HG03457 (cell line): ENCODE measurements around the gene SRRT.

Experiments
- ATAC-seq: cut with Tn5 transposase; IDR thresholded peaks from one replicate; pipeline ENCODE4 v1.9.1; 2021; ENCODE audit warnings: moderate number of reproducible peaks; ENCODE audit not compliant: unreplicated experiment

SRRT gene

DNA sequence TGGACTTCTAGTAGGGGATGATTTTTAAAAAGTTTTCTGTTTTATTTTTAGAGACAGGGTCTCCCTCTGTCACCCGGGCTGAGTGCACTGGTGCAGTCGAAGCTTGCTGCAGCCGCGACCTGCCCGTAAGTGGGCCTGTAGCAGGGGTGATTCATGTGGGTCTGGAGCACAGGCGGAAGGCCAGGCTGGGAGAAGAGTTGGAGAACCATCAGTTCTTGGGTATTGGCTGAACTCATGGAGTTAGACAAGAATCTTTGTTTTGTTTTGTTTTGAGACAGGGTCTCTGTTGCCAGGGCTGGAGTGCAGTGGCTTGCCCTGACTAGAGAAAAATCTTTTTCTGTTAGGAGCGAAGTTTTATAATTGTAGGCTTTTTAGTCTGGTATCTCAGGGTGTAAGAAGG is 5.7 kb downstream of the SRRT start:
- no peak for ATAC-seq

DNA sequence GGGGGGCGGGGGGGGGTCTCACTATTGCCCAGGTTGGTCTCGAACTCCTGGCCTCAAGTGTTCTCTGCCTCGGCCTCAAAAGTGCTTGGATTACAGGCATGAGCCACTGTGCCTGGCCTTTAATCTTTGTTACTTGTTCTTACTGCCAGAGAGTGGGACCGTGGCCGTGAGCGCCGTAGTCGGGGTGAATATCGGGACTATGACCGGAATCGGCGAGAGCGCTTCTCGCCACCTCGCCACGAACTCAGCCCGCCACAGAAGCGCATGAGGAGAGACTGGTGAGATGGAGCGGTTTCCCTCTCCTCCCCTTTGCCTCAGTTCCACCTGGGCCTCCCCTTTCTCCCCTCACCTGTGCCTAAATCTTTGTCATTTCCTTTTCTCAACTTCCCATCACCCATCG is 6.2 kb downstream of the SRRT start:
- ATAC-seq: no peak

DNA sequence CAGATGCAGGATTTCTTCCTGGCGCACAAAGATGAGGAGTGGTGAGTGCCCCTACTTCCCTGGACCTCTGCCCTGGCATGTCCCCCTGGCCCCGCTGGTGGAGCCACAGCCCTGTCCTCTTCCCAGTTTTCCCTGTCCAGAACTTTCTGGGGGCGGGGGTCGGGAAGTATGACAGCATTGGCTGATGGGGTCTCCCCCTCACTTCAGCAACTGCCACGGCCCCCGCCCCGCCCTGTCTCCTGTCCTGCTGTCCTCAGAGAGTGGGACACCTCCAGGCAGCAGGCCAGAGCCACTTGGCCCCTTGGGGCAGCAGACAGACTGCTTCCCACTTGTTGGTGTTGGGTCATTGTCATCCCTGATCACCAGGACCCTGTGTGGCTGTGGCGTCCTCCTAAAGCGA is 7.3 kb downstream of the SRRT start:
- no peak for ATAC-seq

DNA sequence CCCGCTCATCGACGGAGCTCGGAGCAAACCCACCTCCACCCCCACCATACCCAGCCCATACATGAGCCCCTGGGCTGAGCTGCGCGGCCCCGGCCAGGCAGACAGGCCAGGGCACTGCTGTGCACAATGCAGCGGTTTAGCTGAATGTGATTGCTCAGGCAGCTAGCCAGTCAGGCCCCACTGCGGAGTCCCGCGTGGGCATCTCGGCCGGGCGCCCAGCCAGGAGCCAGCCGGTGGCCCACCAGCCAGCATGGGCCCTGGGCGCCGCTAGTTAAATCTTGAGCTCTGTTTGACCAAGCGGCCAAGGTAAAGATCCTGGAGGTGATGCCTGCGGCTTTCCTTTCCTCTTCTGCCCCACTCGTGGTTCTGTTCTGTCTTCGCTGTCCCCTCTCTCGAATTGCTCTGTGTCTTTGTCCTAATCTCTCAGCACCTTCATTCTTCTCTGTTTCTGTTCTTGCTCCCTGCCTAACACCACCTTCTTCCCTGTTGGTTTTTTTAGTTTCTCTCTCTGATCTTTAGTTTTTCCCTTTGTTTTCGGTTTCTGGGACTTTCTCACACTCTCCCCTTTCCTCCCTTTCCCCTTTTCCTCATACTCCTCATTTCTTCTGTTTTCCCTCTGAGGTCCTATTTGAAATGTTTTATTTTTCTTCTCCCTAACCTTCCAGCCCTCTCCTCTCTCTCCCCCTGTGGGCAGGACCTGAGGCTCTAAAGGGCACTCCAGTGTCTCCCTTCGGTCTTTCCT is 8.1 kb downstream of the SRRT start:
- no peak for ATAC-seq

DNA sequence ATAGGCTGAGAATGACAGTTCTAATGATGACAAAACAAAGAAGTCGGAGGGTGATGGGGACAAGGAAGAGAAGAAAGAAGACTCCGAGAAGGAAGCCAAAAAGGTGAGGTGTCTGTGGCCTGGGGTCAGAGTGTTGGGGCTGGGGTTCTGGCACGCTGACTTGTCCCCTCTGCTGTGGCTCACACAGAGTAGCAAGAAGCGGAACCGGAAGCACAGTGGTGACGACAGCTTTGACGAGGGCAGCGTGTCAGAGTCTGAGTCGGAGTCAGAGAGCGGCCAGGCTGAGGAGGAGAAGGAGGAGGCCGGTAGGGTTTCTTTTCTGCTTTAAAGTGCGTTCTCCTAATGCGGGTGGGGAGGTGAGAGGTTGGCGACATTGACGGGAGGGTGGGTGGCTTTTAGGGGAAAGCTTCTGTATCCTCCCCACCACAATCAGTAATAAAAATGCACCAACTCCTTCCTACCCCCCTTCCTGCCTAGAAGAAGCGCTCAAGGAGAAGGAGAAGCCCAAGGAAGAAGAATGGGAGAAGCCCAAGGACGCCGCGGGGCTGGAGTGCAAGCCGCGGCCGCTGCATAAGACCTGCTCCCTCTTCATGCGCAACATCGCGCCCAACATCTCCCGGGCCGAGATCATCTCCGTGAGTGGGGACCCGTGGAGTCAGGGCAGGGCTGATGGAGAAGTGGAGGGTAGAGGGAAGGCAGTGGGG is 10.0 kb downstream of the SRRT start:
- ATAC-seq: no peak

DNA sequence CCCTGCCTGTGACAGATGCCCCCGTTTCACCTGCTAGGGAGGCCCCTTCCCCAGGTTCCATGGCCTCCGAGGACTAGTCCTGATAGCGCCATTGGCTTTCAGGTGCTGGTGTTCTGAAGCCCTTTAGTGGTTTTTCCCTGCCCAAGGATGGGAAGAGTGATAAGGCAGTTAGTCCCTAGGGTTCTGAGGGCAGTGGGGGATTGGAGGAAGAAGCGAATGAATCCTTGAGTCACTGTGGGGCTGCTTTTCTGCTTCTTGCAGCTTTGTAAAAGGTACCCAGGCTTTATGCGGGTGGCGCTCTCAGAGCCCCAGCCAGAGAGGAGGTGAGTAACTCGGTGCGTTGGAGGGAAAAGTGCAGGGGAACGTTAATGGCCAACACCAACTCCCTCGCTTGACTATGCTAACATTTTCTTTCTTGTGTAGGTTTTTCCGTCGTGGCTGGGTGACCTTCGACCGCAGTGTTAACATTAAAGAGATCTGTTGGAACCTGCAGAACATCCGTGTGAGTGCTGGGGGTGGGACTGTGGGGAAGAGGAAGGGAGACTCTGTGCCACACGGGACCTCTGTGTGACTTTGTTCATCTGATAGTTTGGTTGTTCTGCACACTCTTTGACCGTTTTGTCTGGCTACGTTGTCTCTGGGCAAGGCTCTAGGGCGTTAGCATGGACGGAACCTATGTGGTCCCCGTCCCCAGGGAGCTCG is 10.7 kb downstream of the SRRT start:
- no peak for ATAC-seq

DNA sequence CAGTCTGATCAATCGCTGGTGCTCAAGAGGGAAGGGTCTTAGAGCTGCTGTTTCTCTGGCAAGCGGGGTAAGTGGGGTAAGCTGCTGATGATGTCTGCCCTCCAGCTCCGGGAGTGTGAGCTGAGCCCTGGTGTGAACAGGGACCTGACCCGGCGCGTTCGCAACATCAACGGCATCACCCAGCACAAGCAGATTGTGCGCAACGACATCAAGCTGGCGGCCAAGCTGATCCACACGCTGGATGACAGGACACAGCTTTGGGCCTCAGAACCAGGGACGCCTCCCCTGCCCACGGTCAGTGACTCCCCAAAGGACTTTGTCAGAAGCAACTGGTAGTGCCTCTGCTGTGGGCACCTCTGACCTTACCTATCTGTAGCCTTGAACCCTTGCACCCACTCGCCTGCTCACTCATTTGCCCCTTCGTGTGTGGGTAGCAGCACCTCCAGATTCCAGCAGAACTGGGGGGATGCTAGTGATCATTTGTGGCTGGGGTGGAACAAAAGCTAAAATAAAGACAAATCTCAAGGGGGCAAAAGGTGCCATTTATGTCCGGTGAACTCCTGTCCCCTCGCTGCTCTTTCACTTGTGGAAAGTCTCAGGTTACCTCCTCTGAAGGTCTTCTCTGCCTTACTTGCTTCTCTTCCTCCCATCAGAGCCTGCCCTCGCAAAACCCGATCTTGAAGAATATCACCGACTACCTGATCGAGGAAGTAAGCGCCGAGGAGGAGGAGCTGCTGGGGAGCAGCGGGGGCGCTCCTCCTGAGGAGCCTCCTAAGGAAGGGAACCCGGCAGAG is 11.4 kb downstream of the SRRT start:
- ATAC-seq: no peak

DNA sequence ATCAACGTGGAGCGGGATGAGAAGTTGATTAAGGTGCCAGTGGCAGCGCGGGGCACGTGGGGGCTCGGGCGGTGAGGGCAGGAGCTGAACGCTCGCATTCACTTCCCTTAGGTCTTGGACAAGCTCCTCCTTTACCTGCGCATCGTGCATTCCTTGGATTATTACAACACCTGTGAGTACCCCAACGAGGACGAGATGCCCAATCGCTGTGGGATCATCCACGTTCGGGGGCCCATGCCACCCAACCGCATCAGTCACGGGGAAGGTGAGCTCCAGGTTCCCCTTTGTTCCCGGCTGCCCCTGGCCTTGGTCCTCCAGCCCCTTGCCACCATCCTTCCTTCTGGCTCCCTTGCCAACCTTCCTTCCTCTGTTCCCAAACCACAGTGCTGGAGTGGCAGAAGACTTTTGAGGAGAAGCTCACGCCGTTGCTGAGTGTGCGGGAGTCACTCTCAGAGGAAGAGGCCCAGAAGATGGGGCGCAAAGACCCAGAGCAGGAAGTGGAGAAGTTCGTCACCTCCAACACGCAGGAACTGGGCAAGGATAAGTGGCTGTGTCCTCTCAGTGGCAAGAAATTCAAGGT is 12.1 kb downstream of the SRRT start:
- no peak for ATAC-seq

DNA sequence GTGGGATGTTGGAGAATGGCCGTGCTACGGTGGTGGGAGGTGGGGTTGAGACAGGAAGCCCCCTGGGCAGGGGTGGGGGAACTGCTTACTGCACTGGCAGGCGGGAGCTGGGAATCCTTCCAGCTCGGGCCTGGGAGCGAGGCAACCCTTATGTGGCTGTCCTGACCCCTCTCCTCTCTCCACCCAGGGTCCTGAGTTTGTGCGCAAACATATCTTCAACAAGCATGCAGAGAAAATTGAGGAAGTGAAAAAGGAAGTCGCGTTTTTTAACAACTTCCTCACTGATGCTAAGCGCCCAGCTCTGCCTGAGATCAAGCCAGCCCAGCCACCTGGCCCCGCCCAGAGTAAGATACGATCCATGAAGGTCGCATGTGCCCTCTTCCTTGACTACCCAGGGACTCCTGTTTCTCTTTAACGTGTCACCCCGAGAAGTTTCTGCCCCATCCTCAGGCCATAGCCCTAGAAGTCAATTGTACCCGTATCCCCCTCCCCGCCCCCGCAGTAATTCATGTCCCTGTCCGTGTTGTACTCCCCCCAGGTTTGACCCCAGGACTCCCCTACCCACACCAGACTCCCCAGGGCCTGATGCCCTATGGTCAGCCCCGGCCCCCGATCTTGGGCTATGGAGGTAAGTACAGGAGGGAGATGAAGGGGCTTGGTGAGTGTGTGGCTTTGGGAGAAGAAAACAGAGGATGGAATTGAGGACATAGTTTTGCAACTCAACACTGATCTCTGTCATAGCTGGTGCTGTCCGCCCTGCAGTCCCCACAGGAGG is 12.8 kb downstream of the SRRT start:
- ATAC-seq: no peak

DNA sequence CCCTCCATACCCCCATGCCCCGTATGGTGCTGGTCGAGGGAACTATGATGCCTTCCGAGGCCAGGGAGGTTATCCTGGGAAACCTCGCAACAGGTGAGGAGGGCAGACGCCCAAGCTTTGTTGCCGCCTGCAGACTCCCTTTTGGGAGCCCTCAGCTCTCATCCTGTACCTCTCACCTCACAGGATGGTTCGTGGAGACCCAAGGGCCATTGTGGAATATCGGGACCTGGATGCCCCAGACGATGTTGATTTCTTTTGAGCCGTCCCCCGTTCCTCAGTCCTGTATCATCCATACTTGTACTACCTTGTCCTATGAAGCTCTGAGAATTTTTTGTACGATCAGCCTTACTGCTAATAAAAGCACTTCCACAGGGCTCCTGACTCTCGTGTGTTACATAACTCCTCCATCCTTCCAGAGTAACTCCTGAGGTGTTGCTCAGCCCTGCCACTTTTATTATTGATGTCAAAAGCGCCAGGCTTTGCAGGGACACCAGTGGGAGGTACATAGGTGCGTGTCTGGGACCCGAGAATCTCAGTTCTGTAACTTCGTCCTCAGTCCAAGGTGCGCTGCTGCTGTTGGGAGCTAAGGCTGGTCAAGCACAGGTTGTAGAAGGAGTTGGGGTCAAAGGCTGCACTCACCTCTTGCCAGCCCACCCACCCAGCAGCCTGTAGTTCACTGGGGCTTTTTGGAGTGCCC is 13.5 kb downstream of the SRRT start:
- no peak for ATAC-seq

DNA sequence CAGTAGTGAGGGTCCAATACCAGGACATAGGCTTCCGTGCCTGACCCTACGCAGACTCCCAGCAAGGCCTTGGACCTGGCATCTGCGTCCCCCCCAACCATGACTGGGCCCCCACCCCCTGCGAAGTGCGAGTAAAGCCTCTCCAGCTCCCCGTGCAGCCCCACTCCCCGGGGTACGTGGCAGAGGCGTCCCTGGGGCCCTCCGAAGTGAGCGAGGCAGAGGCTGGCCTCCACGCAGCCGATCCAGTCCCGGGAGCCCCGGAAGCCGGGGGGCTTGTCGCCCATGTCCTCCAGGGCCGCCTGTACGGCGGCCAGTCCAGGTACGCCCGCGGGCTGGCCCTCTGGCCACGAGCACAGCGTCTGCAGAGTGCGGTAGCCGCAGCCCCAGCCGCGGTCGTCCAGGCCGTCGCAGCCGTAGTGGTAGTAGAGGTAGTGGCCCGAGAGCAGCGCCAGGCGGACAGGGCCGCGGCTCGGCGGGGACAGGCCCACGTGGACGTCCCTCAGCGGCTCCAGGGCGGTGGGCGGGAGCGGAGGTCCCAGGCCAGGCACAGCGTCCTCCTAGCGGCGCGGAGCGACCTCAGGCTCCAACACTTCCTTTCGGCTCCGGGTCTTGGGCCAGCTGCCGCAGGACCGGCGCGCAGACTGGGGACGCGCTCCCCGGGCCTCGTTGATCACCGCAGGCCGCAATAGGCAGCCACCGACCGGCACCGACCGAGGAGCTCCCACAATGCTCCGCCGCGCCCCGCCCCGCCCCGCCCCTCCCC is 14.3 kb downstream of the SRRT start, which contains the start of gene UFSP1:
Gene UFSP1, minus strand, starts transcription at position 728 of the 763 bp plus-strand sequence. Its CDS starts 444 bp downstream, at position 284.
- peak; percentile 5 for ATAC-seq

DNA sequence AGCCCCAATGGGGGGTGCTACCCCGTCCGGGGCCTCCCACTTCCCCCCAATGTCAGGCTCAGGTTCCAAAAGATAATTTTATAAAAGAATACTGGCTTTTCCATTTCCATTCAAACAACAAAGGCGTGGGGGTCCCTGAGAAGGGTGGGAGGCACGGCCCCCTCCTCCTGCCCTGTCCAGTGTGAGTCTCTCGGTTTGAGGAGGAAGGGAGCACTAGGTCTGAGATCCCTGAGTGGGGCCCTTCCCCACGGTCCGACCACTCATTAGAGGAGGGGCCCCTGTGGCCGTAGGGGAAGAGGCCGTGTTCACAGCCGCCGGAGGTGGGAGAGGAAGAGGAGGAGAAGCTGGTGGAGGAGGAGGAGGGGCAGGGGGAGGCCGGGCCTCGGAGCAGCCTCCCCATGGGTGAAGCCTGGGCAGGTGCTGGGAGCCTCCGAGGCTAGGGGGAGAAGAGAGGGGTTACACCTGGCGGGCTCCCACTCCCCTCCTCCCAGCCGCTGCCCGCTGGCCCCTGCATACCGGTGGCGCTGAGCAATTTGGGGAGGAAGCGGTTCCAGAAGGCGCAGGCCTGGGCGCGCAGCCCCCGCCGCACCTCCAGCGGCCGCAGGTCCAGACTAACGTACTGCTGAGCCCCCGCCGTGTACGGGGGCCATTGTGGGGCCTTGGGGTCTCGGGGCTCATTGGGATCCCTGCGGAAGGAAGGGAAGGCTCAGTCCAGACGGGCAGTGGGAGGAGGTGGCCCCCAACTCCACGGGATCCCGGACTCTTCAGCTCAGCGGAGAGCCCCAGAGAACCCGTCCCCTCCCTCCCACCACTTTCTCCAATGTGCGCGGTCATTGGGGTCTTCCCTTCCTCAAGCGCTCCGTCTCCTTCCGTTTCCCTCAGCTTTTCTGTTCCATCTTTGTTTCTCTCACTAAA is 16.0 kb downstream of the SRRT start:
- ATAC-seq: no peak

DNA sequence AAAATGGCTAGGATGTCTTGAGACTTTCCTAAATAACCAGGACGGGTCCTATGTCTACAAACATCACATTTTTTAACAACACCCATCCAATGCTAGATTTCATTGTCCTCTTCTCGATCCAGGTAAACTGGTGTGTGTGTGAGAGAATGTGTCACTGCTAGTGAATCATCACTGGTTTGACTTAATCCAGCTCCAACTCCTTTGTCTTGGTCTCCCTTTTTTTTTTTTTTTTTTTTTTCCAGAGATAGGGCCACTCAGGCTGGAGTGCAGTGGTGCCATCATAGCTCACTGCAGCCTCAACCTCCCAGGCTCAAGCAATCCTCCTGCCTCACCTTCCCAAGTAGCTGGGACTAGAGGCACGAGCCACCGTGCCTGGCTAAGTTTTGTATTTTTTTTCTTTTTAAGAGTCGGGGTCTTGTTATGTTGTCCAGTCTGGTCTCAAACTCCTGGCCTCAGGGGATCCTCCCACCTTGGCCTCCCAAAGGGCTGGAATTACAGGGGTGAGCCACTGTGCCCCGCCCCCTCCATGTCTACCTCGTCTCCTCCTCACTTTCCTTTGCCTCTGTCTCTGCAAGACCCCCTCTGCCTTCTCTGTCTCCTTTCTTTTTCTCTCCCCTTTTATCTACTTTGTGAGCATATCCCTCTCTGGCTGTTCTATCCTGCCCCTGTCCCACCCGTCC is 16.8 kb downstream of the SRRT start:
- ATAC-seq: no peak

DNA sequence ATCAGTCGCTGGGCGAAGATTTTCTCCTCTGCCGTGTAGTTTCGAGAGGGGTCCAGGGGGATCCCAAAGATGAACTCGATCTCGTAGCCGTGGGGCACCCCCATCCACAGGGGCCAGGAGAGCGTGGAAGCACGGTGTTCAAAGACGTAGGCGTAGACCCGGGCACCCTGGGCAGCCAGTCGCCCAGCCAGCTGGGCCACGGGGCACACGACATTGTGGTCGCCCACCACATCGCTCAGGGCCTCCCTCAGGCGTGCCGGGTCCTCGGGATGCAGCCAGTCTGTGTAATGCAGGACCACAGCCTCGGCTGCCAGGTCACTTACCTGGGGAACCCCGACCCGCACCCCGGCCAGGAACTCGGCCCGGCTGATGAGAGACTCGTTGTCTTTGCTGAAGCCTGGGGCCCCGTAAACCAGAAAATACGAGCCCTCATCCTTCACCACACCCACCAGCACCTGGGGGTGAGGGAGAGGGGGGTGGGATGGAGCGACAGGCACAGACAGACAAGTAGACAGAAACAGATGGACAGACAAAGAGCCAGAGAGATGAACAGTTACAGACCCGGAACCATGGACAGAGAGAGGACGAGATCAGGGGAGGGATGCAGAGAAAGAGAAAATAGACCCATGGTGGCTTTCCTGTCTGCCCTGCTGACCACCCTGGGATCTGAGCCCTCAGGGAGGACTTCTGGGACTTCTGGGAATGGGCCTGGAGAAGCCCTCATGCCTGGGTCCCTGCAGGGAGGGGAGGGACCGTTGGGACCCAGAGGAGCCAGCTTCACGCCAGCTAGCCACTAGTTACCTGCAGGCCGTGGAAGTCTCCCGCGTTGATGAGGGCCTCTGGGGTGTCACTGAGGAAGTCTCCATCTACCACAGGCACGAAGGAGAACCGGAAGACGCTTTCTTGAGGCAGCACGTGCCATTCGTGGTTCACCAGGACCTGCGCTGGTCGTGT is 17.7 kb downstream of the SRRT start:
- ATAC-seq: no peak

DNA sequence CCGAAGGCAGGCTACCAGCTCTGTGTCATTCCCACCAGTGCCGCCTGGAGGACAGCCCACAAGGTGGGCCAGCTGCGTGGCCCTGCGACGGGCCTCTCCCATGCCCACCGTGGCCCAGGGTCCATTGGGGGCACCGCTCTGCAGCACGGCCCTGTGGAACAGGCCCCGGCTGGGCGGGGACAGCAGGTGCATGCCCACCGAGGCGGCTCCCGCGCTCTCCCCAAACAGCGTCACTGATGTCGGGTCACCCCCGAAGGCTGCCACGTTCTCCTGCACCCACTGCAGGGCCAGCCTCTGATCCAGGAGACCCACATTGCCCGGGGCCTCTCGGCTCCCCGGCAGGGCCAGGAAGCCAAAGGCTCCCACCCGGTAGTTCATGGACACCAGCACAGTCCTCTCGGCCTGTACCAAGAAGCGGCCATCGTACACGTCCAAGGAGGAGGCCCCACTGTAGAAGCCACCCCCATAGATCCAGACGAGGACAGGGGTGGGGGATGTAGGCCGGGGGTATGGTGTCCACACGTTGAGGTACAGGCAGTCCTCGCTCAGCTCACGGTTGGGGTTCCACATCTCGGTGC is 18.5 kb downstream of the SRRT start:
- no peak for ATAC-seq
